HepG2 (cell line): Measurements from ENCODE around the gene TRPV6. TPM values are rescaled to one million over a fixed set of nuclear protein-coding genes. Genes with fewer than 3 reads are reported as not detected.

Experiments used
- ATAC-seq: fragments of 200-7000 bp; cut with Tn5 transposase; 3 replicates; pipeline ENCODE4 v1.9.1; 2020; ENCODE audit warnings: mild to moderate bottlenecking, moderate library complexity
- BruUV-seq: library from RNA; stranded (reverse); fragments of 400-500 nt; replicated peaks from 2 replicates; lab custom pipeline; 2021; lab: Mats Ljungman, UMichigan
- CTCF ChIA-PET: fragments of 300-600 bp; formaldehyde crosslinking; extraction: SDS; loops from one replicate; lab custom pipeline; 2021; ENCODE audit warnings: low total read pairs, inconsistent platforms, low intra/inter-chr PET ratio; lab: Yijun Ruan, JAX
- POLR2A ChIA-PET: fragments of 350-600 bp; sonication (Branson Sonifier 250); formaldehyde crosslinking; loops from one replicate; lab custom pipeline; 2020; ENCODE audit warnings: antibody characterized with exemption, inconsistent platforms; lab: Yijun Ruan, JAX
- DNase-seq: peaks from one replicate; pipeline ENCODE4 v3.0.0-alpha.2; 2015; ENCODE audit warnings: low spot score
- FAIRE-seq: peaks from 3 replicates; lab custom pipeline; 2011; peaks lifted over from hg19 to GRCh38; lab: Jason Lieb, UNC
- H2AFZ ChIP-seq: one replicate; pipeline ENCODE4 v1.6.1; 2011; ENCODE audit warnings: low read length, inconsistent platforms
- H3K27ac ChIP-seq: fragments of 300-600 bp; 3 replicates; pipeline ENCODE4 v1.8.0; 2011; ENCODE audit warnings: mixed run types, mild to moderate bottlenecking, mixed read lengths, low read length, inconsistent platforms; ENCODE audit not compliant: insufficient read depth; ENCODE audit errors: extremely low read length
- H3K27me3 ChIP-seq, 2 experiments: fragments of 200-600 bp in 1 of 2; 2 replicates in 1 of 2; 3 replicates in 1 of 2; pipeline versions ENCODE4 v1.6.0 to v1.8.0; 2011; ENCODE audit warnings: low read length in 2 of 2, mild to moderate bottlenecking in 2 of 2, moderate library complexity in 2 of 2, inconsistent platforms in 1 of 2; ENCODE audit not compliant: insufficient read depth in 2 of 2, control insufficient read depth in 1 of 2
- H3K36me3 ChIP-seq, 2 experiments: fragments of 200-600 bp in 1 of 2; replicated peaks in 1 of 2; 2 replicates in 1 of 2; 3 replicates in 1 of 2; pipeline versions ENCODE4 v1.5.1 to v1.8.0; 2011; ENCODE audit warnings: low read length in 2 of 2, inconsistent platforms in 1 of 2; ENCODE audit not compliant: insufficient read depth in 2 of 2, control insufficient read depth in 1 of 2
- H3K4me1 ChIP-seq: 2 replicates; pipeline ENCODE4 v1.5.1; 2012; ENCODE audit warnings: low read length, inconsistent platforms; ENCODE audit not compliant: insufficient read depth
- H3K4me2 ChIP-seq: 2 replicates; pipeline ENCODE4 v1.6.0; 2011; ENCODE audit warnings: low read depth, low read length, inconsistent platforms
- H3K4me3 ChIP-seq, 3 experiments: fragments of 200-600 bp in 1 of 3; sonication (generic), shearing (Covaris generic) in 1 of 3; replicated peaks in 1 of 3; 2 replicates each; pipeline ENCODE4 v1.5.1; 2011 to 2016; ENCODE audit warnings: low read length in 3 of 3, inconsistent platforms in 2 of 3, low read depth in 2 of 3, mild to moderate bottlenecking in 2 of 3, control low read depth in 1 of 3, mixed read lengths in 1 of 3; ENCODE audit not compliant: insufficient read depth in 1 of 3
- H3K79me2 ChIP-seq: one replicate; pipeline ENCODE4 v1.6.1; 2011; ENCODE audit warnings: low read length, inconsistent platforms; ENCODE audit not compliant: insufficient read depth
- H3K9ac ChIP-seq: 2 replicates; pipeline ENCODE4 v1.6.0; 2011; ENCODE audit warnings: mild to moderate bottlenecking, low read depth, low read length, inconsistent platforms; ENCODE audit not compliant: insufficient read depth
- H3K9me3 ChIP-seq: 2 replicates; pipeline ENCODE4 v1.5.1; 2012; ENCODE audit warnings: mild to moderate bottlenecking, low read length
- H4K20me1 ChIP-seq: 2 replicates; pipeline ENCODE4 v1.6.0; 2011; ENCODE audit warnings: inconsistent platforms, mild to moderate bottlenecking, low read length, moderate library complexity; ENCODE audit not compliant: insufficient read depth
- ATF7-NPFF ChIP-seq: sonication (generic); formaldehyde crosslinking; IDR thresholded peaks from 2 replicates; pipeline ENCODE4 v1.8.1; 2023; ENCODE audit warnings: mild to moderate bottlenecking, low read depth, missing genetic modification reagents, moderate library complexity
- FOXA1 ChIP-seq, 2 experiments: fragments of 450-650 bp in 1 of 2; sonication (generic) in 1 of 2; formaldehyde crosslinking in 1 of 2; IDR thresholded peaks; 2 replicates each; pipeline versions ENCODE4 v1.4.0 to v1.6.1; 2016 to 2020; ENCODE audit warnings: missing genetic modification reagents in 1 of 2
- FOXO1 ChIP-seq: sonication (generic); formaldehyde crosslinking; IDR thresholded peaks from 2 replicates; pipeline ENCODE4 v1.4.0; 2020; ENCODE audit warnings: missing genetic modification reagents
- NR1H2 ChIP-seq: sonication (generic); formaldehyde crosslinking; IDR thresholded peaks from 2 replicates; pipeline ENCODE4 v1.8.1; 2022; ENCODE audit warnings: low read depth, missing genetic modification reagents, borderline replicate concordance
- RFXAP ChIP-seq: sonication (generic); formaldehyde crosslinking; IDR thresholded peaks from 2 replicates; pipeline ENCODE4 v1.4.0; 2020; ENCODE audit warnings: missing genetic modification reagents, borderline replicate concordance
- SMC3 ChIP-seq: IDR thresholded peaks from 2 replicates; pipeline ENCODE4 v1.6.1; 2011; ENCODE audit warnings: low read length, improper control_type of control experiment
- SOX6 ChIP-seq, 2 experiments: fragments of 450-650 bp in 1 of 2; sonication (generic) in 1 of 2; formaldehyde crosslinking in 1 of 2; IDR thresholded peaks; 2 replicates each; pipeline versions ENCODE4 v1.4.0 to v1.6.1; 2017 to 2020; ENCODE audit warnings: antibody characterized with exemption in 1 of 2, mild to moderate bottlenecking in 1 of 2, missing genetic modification reagents in 1 of 2
- STAG1 ChIP-seq: sonication (generic); formaldehyde crosslinking; IDR thresholded peaks from 2 replicates; pipeline ENCODE4 v1.4.0; 2020; ENCODE audit warnings: missing genetic modification reagents
- ZNF547 ChIP-seq: sonication (generic); formaldehyde crosslinking; IDR thresholded peaks from 2 replicates; pipeline ENCODE4 v1.5.1; 2020; ENCODE audit warnings: mild to moderate bottlenecking, missing genetic modification reagents
- WGBS: methylation state at CpG from one replicate; pipeline ENCODE4 v1.1.6; 2017; ENCODE audit warnings: low lambda C conversion rate; 5-methylcytosine and 5-hydroxymethylcytosine counted together
- in situ Hi-C: cut with HindIII; loops from 2 replicates; pipeline ENCODE4 v1.10.0; 2017; ENCODE audit warnings: low pct_unique_long_range_greater_than_20kb; ENCODE audit not compliant: extremely low pct_ligation_motif_present
- intact Hi-C: fragments of 100-400 bp; cut with micrococcal nuclease; formaldehyde crosslinking; loops from one replicate; pipeline ENCODE4 v1.10.0; 2022; ENCODE audit not compliant: unreplicated experiment
- polyA plus RNA-seq, 8 experiments: library from polyadenylated mRNA; depleted of rRNA in 3 of 8; stranded (reverse) in 7 of 8; unstranded in 1 of 8; fragments of >200 nt; fragmentation: Illumina TruSeq in 4 of 8; extraction: Trizol in 4 of 8; gene quantifications; 2 replicates each; pipeline versions ENCODE4 v1.2.1 to v1.2.3, GENCODE V29; 2011 to 2016; ENCODE audit warnings: low read depth in 4 of 8, missing spikeins in 1 of 8, mixed read lengths in 1 of 8; ENCODE audit not compliant: insufficient read depth in 1 of 8
- total RNA-seq, 5 experiments: library from RNA; depleted of rRNA; stranded (reverse); fragments of >200 nt; fragmentation: Illumina TruSeq; extraction: Trizol; gene quantifications; 2 replicates each; pipeline ENCODE4 v1.2.3, GENCODE V29; 2016; ENCODE audit warnings: low read depth in 1 of 5
- TF ChIP-seq, protein P1 (sequence below): sonication (generic); formaldehyde crosslinking; IDR thresholded peaks from 2 replicates; pipeline ENCODE4 v1.5.0; 2020; ENCODE audit warnings: mild to moderate bottlenecking, missing genetic modification reagents
- TF ChIP-seq, protein P2 (sequence below): sonication (generic); formaldehyde crosslinking; IDR thresholded peaks from 2 replicates; pipeline ENCODE4 v1.5.0; 2020; ENCODE audit warnings: mild to moderate bottlenecking, missing genetic modification reagents, moderate library complexity
- TF ChIP-seq, protein P3 (sequence below): sonication (generic); IDR thresholded peaks from 2 replicates; pipeline ENCODE4 v1.6.1; 2016; ENCODE audit warnings: low read depth, borderline replicate concordance

Gene TRPV6
- total and polyA plus RNA-seq, 2 of the 13 experiments (the other 11 are each of a cell fraction or from before 2014, with no cell fraction given), result not detected

DNA sequence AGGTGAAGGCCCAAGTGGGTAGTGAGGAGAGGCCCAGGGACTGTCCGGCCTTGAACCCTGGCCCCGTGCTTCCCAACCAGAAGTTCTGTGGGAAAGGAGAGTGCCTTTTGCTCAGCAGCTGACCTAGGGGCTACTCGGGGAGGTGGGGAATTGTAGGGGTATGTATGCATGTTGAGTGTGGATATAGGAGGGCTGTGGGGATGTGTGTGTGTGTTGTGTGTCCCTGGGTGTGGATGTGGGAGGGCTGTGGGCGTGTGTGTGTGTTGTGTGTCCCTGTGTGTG, 18.5 kb downstream of the TRPV6 start:
- intact Hi-C loops, result loop anchor here (2.0 kb wide), 1 partner anchor 234 kb away; no protein-coding TSS in a partner anchor
- TF ChIP-seq RFXAP (no peak), NR1H2 (CRISPR knock-in tag) (no peak), FOXA1 (IDR thresholded peaks at IDR 0.05) (no peak), FOXA1 (CRISPR knock-in tag; IDR thresholded peaks at IDR 0.05) (no peak)
- TF ChIP-seq, protein P1, sequence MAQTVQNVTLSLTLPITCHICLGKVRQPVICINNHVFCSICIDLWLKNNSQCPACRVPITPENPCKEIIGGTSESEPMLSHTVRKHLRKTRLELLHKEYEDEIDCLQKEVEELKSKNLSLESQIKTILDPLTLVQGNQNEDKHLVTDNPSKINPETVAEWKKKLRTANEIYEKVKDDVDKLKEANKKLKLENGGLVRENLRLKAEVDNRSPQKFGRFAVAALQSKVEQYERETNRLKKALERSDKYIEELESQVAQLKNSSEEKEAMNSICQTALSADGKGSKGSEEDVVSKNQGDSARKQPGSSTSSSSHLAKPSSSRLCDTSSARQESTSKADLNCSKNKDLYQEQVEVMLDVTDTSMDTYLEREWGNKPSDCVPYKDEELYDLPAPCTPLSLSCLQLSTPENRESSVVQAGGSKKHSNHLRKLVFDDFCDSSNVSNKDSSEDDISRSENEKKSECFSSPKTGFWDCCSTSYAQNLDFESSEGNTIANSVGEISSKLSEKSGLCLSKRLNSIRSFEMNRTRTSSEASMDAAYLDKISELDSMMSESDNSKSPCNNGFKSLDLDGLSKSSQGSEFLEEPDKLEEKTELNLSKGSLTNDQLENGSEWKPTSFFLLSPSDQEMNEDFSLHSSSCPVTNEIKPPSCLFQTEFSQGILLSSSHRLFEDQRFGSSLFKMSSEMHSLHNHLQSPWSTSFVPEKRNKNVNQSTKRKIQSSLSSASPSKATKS (CRISPR knock-in tag), result no peak
- TF ChIP-seq, all 625 proteins: peak for 0
- Histone ChIP-seq H4K20me1 (no peaks in the 10 kb centered on the region), H2AFZ (no peak overlapping the region), H3K27ac (no peak overlapping the region), H3K9ac (no peak overlapping the region), H3K79me2 (no peaks in the 10 kb centered on the region), H3K4me1 (no peaks in the 10 kb centered on the region), H3K9me3 (no peaks in the 10 kb centered on the region), H3K4me2 (no peak overlapping the region), H3K36me3 (no peaks in the 10 kb centered on the region), H3K27me3 (peaks cover 8 to 48% of the 10 kb centered on the region in 2 experiments; a peak in 4 of 5 replicates), H3K4me3 (no peak overlapping the region)
- ChIA-PET POLR2A (no interaction called here), CTCF (interaction anchor here (1.3 kb wide), 1 partner anchor 13 kb away, joined by 18 read pairs; the partner anchor contains the start of gene EPHB6)
- WGBS, result 6% methylated on average over 4 of the region's 4 CpGs
- FAIRE-seq, result no peak
- in situ Hi-C loops, result no loop called here
- no TSS peak for BruUV-seq
- ATAC-seq, result no peak
- no peak for DNase-seq

DNA sequence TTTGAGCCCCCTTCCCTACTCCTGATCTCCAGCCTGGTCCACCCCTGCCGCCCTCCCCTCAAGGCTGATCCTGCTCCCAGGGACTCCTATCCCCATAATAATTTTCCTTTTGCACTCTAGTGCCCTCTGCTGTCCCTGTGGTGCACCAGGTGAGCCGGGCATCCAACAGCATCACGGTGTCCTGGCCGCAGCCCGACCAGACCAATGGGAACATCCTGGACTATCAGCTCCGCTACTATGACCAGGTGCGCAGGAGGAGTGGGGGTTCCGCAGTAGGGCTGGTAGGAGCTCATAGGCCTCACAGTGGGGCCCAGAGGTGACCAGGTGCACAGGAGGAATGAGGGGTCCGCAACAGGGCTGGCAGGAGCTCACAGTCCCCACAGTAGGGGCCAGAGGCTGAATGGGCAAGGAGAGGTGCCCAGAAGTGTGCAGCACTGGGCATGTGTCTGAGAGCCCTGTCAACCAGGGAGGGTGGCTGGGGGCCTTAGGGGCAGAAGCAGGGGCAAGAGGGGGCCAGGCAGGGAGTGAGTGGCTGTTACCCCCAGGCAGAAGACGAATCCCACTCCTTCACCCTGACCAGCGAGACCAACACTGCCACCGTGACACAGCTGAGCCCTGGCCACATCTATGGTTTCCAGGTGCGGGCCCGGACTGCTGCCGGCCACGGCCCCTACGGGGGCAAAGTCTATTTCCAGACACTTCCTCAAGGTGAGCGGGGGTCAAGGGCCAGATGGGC, 19.0 kb downstream of the TRPV6 start:
- Histone ChIP-seq H3K4me3 (no peak overlapping the region), H3K9ac (no peak overlapping the region), H3K4me2 (no peak overlapping the region), H3K36me3 (no peaks in the 10 kb centered on the region), H3K9me3 (no peaks in the 10 kb centered on the region), H3K27me3 (peaks cover 8 to 52% of the 10 kb centered on the region in 2 experiments; a peak in 4 of 5 replicates), H4K20me1 (no peaks in the 10 kb centered on the region), H3K27ac (no peak overlapping the region), H3K4me1 (no peaks in the 10 kb centered on the region), H2AFZ (no peak overlapping the region), H3K79me2 (no peaks in the 10 kb centered on the region)
- peak; percentile 13 for DNase-seq
- in situ Hi-C loops (no loop called here), intact Hi-C loops (loop anchor here (1.0 to 2.0 kb wide), 2 partner anchors 12 to 234 kb away; no protein-coding TSS in a partner anchor)
- BruUV-seq, result no TSS peak
- ChIA-PET CTCF (interaction anchor here (1.3 kb wide), 1 partner anchor 12 kb away, joined by 18 read pairs; the partner anchor contains the start of gene EPHB6), POLR2A (no interaction called here)
- no peak for FAIRE-seq
- peak; percentile 89 for ATAC-seq
- 4% methylated on average over 9 of the region's 18 CpGs for WGBS
- TF ChIP-seq, protein P2, sequence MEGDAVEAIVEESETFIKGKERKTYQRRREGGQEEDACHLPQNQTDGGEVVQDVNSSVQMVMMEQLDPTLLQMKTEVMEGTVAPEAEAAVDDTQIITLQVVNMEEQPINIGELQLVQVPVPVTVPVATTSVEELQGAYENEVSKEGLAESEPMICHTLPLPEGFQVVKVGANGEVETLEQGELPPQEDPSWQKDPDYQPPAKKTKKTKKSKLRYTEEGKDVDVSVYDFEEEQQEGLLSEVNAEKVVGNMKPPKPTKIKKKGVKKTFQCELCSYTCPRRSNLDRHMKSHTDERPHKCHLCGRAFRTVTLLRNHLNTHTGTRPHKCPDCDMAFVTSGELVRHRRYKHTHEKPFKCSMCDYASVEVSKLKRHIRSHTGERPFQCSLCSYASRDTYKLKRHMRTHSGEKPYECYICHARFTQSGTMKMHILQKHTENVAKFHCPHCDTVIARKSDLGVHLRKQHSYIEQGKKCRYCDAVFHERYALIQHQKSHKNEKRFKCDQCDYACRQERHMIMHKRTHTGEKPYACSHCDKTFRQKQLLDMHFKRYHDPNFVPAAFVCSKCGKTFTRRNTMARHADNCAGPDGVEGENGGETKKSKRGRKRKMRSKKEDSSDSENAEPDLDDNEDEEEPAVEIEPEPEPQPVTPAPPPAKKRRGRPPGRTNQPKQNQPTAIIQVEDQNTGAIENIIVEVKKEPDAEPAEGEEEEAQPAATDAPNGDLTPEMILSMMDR, result peak; percentile 75
- TF ChIP-seq, protein P3, sequence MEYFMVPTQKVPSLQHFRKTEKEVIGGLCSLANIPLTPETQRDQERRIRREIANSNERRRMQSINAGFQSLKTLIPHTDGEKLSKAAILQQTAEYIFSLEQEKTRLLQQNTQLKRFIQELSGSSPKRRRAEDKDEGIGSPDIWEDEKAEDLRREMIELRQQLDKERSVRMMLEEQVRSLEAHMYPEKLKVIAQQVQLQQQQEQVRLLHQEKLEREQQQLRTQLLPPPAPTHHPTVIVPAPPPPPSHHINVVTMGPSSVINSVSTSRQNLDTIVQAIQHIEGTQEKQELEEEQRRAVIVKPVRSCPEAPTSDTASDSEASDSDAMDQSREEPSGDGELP, result no peak
- TF ChIP-seq ZNF547 (CRISPR knock-in tag), result no peak
- no peak for TF ChIP-seq ATF7-NPFF (CRISPR knock-in tag)
- no peak for TF ChIP-seq SOX6 (IDR thresholded peaks at IDR 0.05)
- no peak for TF ChIP-seq SOX6 (CRISPR knock-in tag; IDR thresholded peaks at IDR 0.05)
- peak; percentile 41; the same call in 1 of the 2 replicates for TF ChIP-seq SMC3
- TF ChIP-seq FOXO1, result no peak
- TF ChIP-seq STAG1 (CRISPR knock-in tag), result peak; percentile 29; the same call in 1 of the 2 replicates
